ENCODE data around the gene SLC6A8. TPM values are rescaled to one million over a fixed set of nuclear protein-coding genes. Genes with fewer than 3 reads are reported as not detected.
A peak's percentile ranks its signal among the peaks of the same experiment; 100 is the strongest.

The SLC6A8 gene
- total and polyA plus RNA-seq, 2 of the 4 experiments (the other 2 are of a cell fraction) = 7.2 to 25.5 TPM

DNA sequence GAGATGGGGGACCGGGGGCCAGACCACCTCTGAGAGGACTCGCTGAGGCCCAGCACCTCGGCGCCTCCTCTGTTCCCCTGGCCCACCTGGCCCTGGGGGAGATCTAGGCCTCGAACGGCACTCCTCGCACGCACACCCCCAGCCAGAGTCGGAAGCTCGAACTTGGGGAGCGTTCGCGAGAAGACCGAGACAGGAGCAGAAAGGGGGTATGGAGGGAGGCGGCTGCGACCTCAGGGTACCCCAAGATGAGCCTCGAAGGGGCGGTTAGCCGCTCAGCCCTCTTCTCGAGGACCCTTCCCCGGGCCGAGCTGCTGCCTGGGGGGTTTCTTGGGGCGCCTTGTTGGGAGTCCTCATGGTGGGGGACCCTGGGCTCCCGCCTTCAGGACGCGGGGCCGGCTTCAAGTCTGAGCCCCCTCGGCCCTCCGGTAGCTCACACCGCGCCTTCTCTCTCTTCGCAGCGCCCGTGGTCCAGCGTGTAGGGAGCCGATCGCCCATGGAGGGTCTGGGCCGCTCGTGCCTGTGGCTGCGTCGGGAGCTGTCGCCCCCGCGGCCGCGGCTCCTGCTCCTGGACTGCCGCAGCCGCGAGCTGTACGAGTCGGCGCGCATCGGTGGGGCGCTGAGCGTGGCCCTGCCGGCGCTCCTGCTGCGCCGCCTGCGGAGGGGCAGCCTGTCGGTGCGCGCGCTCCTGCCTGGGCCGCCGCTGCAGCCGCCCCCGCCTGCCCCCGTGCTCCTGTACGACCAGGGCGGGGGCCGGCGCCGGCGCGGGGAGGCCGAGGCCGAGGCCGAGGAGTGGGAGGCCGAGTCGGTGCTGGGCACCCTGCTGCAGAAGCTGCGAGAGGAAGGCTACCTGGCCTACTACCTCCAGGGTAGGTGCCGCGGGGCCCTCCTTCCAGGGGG, 40.0 kb upstream of the SLC6A8 start:
- Histone ChIP-seq H3K9me1 (ENCODE audit: insufficient read depth, low read length) (no peaks in the 10 kb centered on the region), H3K9ac (ENCODE audit: low read depth, low read length) (no peak overlapping the region), H4K20me1 (ENCODE audit: insufficient read depth, low read length) (no peaks in the 10 kb centered on the region), H4K5ac (ENCODE audit: low read depth, low read length) (no peak overlapping the region), H3K4ac (ENCODE audit: low read depth, low read length) (no peak overlapping the region), H3K14ac (replicated peaks; ENCODE audit: low read depth, low read length) (no peak overlapping the region), H2BK15ac (ENCODE audit: low read depth, low read length) (no peak overlapping the region), H4K91ac (ENCODE audit: insufficient read depth, low read depth, low read length) (no peak overlapping the region), H3K56ac (ENCODE audit: extremely low read depth, insufficient read depth, low read length) (no peak overlapping the region), H3K4me3 (ENCODE audit: insufficient read depth, low read depth, low read length) (no peak overlapping the region), H3K18ac (ENCODE audit: low read depth, low read length) (no peak overlapping the region), H3K27ac (ENCODE audit: insufficient read depth, low read length) (no peak overlapping the region), H3K27me3 (ENCODE audit: control insufficient read depth, insufficient read depth, low read length) (peaks cover 49% of the 10 kb centered on the region), H2AFZ (replicated peaks; ENCODE audit: low read length, poor library complexity) (peak overlapping the region; percentile 33), H3K36me3 (ENCODE audit: control insufficient read depth, insufficient read depth, low read length) (no peaks in the 10 kb centered on the region), H3K79me1 (ENCODE audit: low read depth in 1 of 2, low read length in 2 of 2) (no peaks in the 10 kb centered on the region), H3K4me2 (ENCODE audit: low read depth, low read length) (no peak overlapping the region), H4K8ac (ENCODE audit: low read depth in 2 of 2, low read length in 2 of 2) (no peak overlapping the region), H2AK9ac (replicated peaks; ENCODE audit: low read depth, low read length, poor library complexity) (no peak overlapping the region), H2AK5ac (ENCODE audit: low read depth, low read length) (no peak overlapping the region), H3K4me1 (ENCODE audit: control insufficient read depth, insufficient read depth, low read length) (no peaks in the 10 kb centered on the region), H2BK120ac (ENCODE audit: low read depth, low read length) (no peak overlapping the region), H3K23ac (ENCODE audit: low read depth, low read length) (no peak overlapping the region), H2BK5ac (ENCODE audit: low read depth, low read length, poor library complexity, severe bottlenecking) (no peak overlapping the region), H2BK20ac (ENCODE audit: low read depth, low read length) (no peak overlapping the region), H3K9me3 (ENCODE audit: control insufficient read depth, insufficient read depth, low read length) (peaks cover 3% of the 10 kb centered on the region; the same call in 1 of the 2 replicates)
- DNase-seq = no peak
- ChIA-PET POLR2A (ENCODE audit: unreplicated experiment) (no interaction called here), CTCF (no interaction called here)
- intact Hi-C loops (cut with micrococcal nuclease) = no loop called here
- in situ Hi-C loops (cut with MboI; ENCODE audit: low sequenced_read_pairs) = no loop called here
- dilution Hi-C loops (cut with HindIII; ENCODE audit: low sequenced_read_pairs, unreplicated experiment) = no loop called here
- no peak for ATAC-seq (ENCODE audit: low read depth)
- BruUV-seq (replicated peaks) = no TSS peak
- TF ChIP-seq MXI1 (IDR thresholded peaks at IDR 0.05; ENCODE audit: borderline replicate concordance, low read depth, low read length) = no peak
- TF ChIP-seq MAZ (IDR thresholded peaks at IDR 0.05; ENCODE audit: borderline replicate concordance, low read depth, low read length) = no peak
- 48% methylated on average over 14 of the region's 85 CpGs; no CpG with 5 or more reads in 1 of the 2 experiments for WGBS, 2 experiments (ENCODE audit: extremely low coverage in 2 of 2, insufficient read length in 1 of 2)
